ENCODE results near the gene ZBTB18. TPM values are rescaled to one million over a fixed set of nuclear protein-coding genes. Genes with fewer than 3 reads are reported as not detected.

Gene ZBTB18
- total RNA-seq, 2 experiments from 2014 or later: 11.0 to 11.7 TPM

GRCh38 chr1:244021427-244021826, 29.7 kb upstream of the ZBTB18 start:
- H3K27ac Mint-ChIP-seq: no peak overlapping the region
- POLR2A ChIA-PET: no interaction called here
- no peaks in the 10 kb centered on the region for H3K4me1 Mint-ChIP-seq (ENCODE audit: low read depth)
- ATAC-seq (no peak), DNase-seq (no peak)
- CTCF ChIA-PET: no interaction called here
- no peaks in the 10 kb centered on the region for H3K27me3 Mint-ChIP-seq (ENCODE audit: low read depth)
- no peaks in the 10 kb centered on the region for H3K36me3 Mint-ChIP-seq (ENCODE audit: low read depth)
- H3K4me3 Mint-ChIP-seq: no peak overlapping the region
- no peaks in the 10 kb centered on the region for H3K9me3 Mint-ChIP-seq (ENCODE audit: insufficient read depth)

GRCh38 chr1:244022311-244022710, 28.8 kb upstream of the ZBTB18 start:
- Mint-ChIP-seq H3K4me1 (ENCODE audit: low read depth) (no peaks in the 10 kb centered on the region), H3K4me3 (no peak overlapping the region), H3K36me3 (ENCODE audit: low read depth) (no peaks in the 10 kb centered on the region), H3K9me3 (ENCODE audit: insufficient read depth) (no peaks in the 10 kb centered on the region), H3K27ac (no peak overlapping the region), H3K27me3 (ENCODE audit: low read depth) (no peaks in the 10 kb centered on the region)
- no peak for DNase-seq
- ATAC-seq: no peak
- CTCF ChIA-PET: no interaction called here
- POLR2A ChIA-PET: no interaction called here

GRCh38 chr1:244022864-244023440, 28.1 kb upstream of the ZBTB18 start:
- no peak for DNase-seq
- no peaks in the 10 kb centered on the region for H3K9me3 Mint-ChIP-seq (ENCODE audit: insufficient read depth)
- CTCF ChIA-PET: no interaction called here

GRCh38 chr1:244027491-244028145, 23.5 kb upstream of the ZBTB18 start:
- Mint-ChIP-seq H3K9me3 (ENCODE audit: insufficient read depth) (no peaks in the 10 kb centered on the region), H3K4me3 (no peak overlapping the region), H3K4me1 (ENCODE audit: low read depth) (no peaks in the 10 kb centered on the region), H3K27me3 (ENCODE audit: low read depth) (peaks cover 4% of the 10 kb centered on the region), H3K27ac (no peak overlapping the region), H3K36me3 (ENCODE audit: low read depth) (no peaks in the 10 kb centered on the region)
- ATAC-seq (no peak), DNase-seq (no peak)
- POLR2A ChIA-PET: interaction anchor here (0.6 kb wide), 1 partner anchor 289 kb away, joined by 3 read pairs; no protein-coding TSS in a partner anchor
- CTCF ChIA-PET: no interaction called here

More at GRCh38 chr1:244022864-244023440, 28.1 kb upstream of the ZBTB18 start:
- Mint-ChIP-seq H3K4me1 (ENCODE audit: low read depth) (no peaks in the 10 kb centered on the region), H3K27me3 (ENCODE audit: low read depth) (no peaks in the 10 kb centered on the region), H3K4me3 (no peak overlapping the region), H3K36me3 (ENCODE audit: low read depth) (no peaks in the 10 kb centered on the region), H3K27ac (no peak overlapping the region)
- ATAC-seq: no peak
- POLR2A ChIA-PET: no interaction called here

GRCh38 chr1:244028701-244029100, 22.4 kb upstream of the ZBTB18 start:
- Mint-ChIP-seq H3K9me3 (ENCODE audit: insufficient read depth) (no peaks in the 10 kb centered on the region), H3K4me3 (no peak overlapping the region), H3K36me3 (ENCODE audit: low read depth) (no peaks in the 10 kb centered on the region), H3K4me1 (ENCODE audit: low read depth) (no peaks in the 10 kb centered on the region), H3K27ac (no peak overlapping the region), H3K27me3 (ENCODE audit: low read depth) (peaks cover 4% of the 10 kb centered on the region)
- ATAC-seq: no peak
- POLR2A ChIA-PET: no interaction called here
- DNase-seq: no peak
- CTCF ChIA-PET: no interaction called here

- Mint-ChIP-seq H3K27ac (no peak overlapping the region), H3K4me3 (no peak overlapping the region), H3K4me1 (ENCODE audit: low read depth) (no peaks in the 10 kb centered on the region), H3K36me3 (ENCODE audit: low read depth) (no peaks in the 10 kb centered on the region), H3K9me3 (ENCODE audit: insufficient read depth) (no peaks in the 10 kb centered on the region), H3K27me3 (ENCODE audit: low read depth) (peaks cover 4% of the 10 kb centered on the region)
- POLR2A ChIA-PET: no interaction called here
- no peak for ATAC-seq
- CTCF ChIA-PET: no interaction called here
- DNase-seq: no peak
Observed at GRCh38 chr1:244029124-244029523, 22.0 kb upstream of the ZBTB18 start.

- ATAC-seq: no peak
- Mint-ChIP-seq H3K27ac (no peak overlapping the region), H3K27me3 (ENCODE audit: low read depth) (peaks cover 4% of the 10 kb centered on the region), H3K4me1 (ENCODE audit: low read depth) (no peaks in the 10 kb centered on the region), H3K4me3 (no peak overlapping the region), H3K9me3 (ENCODE audit: insufficient read depth) (no peaks in the 10 kb centered on the region), H3K36me3 (ENCODE audit: low read depth) (no peaks in the 10 kb centered on the region)
- DNase-seq: no peak
- CTCF ChIA-PET: no interaction called here
- POLR2A ChIA-PET: no interaction called here
Observed at GRCh38 chr1:244030481-244031040, 20.5 kb upstream of the ZBTB18 start.

- ChIA-PET POLR2A (no interaction called here), CTCF (no interaction called here)
- no peaks in the 10 kb centered on the region for H3K4me1 Mint-ChIP-seq (ENCODE audit: low read depth)
- DNase-seq: no peak
- no peak overlapping the region for H3K27ac Mint-ChIP-seq
- H3K4me3 Mint-ChIP-seq: no peak overlapping the region
- no peak for ATAC-seq
- no peaks in the 10 kb centered on the region for H3K36me3 Mint-ChIP-seq (ENCODE audit: low read depth)
- H3K27me3 Mint-ChIP-seq (ENCODE audit: low read depth): peaks cover 2% of the 10 kb centered on the region
- no peaks in the 10 kb centered on the region for H3K9me3 Mint-ChIP-seq (ENCODE audit: insufficient read depth)
Observed at GRCh38 chr1:244035358-244035757, 15.7 kb upstream of the ZBTB18 start.

- CTCF ChIA-PET: no interaction called here
- Mint-ChIP-seq H3K27me3 (ENCODE audit: low read depth) (peaks cover 2% of the 10 kb centered on the region), H3K27ac (no peak overlapping the region), H3K4me1 (ENCODE audit: low read depth) (no peaks in the 10 kb centered on the region), H3K36me3 (ENCODE audit: low read depth) (no peaks in the 10 kb centered on the region), H3K4me3 (no peak overlapping the region), H3K9me3 (ENCODE audit: insufficient read depth) (no peaks in the 10 kb centered on the region)
- ATAC-seq (no peak), DNase-seq (no peak)
- POLR2A ChIA-PET: interaction anchor here (1.9 kb wide), 1 partner anchor 11 kb away, joined by 4 read pairs; no protein-coding TSS in a partner anchor
Observed at GRCh38 chr1:244037252-244037651, 13.8 kb upstream of the ZBTB18 start.

- Mint-ChIP-seq H3K27ac (no peak overlapping the region), H3K4me1 (ENCODE audit: low read depth) (peaks cover 4% of the 10 kb centered on the region), H3K27me3 (ENCODE audit: low read depth) (peaks cover 2% of the 10 kb centered on the region), H3K36me3 (ENCODE audit: low read depth) (no peaks in the 10 kb centered on the region), H3K4me3 (no peak overlapping the region), H3K9me3 (ENCODE audit: insufficient read depth) (no peaks in the 10 kb centered on the region)
- DNase-seq (no peak), ATAC-seq (no peak)
- ChIA-PET POLR2A (no interaction called here), CTCF (no interaction called here)
Observed at GRCh38 chr1:244041466-244042120, 9.5 kb upstream of the ZBTB18 start.

- Mint-ChIP-seq H3K27me3 (ENCODE audit: low read depth) (peaks cover 2% of the 10 kb centered on the region), H3K36me3 (ENCODE audit: low read depth) (no peaks in the 10 kb centered on the region), H3K4me1 (ENCODE audit: low read depth) (peaks cover 11% of the 10 kb centered on the region), H3K4me3 (no peak overlapping the region), H3K27ac (no peak overlapping the region), H3K9me3 (ENCODE audit: insufficient read depth) (no peaks in the 10 kb centered on the region)
- ChIA-PET POLR2A (no interaction called here), CTCF (no interaction called here)
- ATAC-seq: no peak
- no peak for DNase-seq
Observed at GRCh38 chr1:244042293-244042692, 8.8 kb upstream of the ZBTB18 start.

GRCh38 chr1:244044423-244044822, 6.7 kb upstream of the ZBTB18 start:
- Mint-ChIP-seq H3K27me3 (ENCODE audit: low read depth) (no peaks in the 10 kb centered on the region), H3K27ac (no peak overlapping the region), H3K4me1 (ENCODE audit: low read depth) (peaks cover 13% of the 10 kb centered on the region), H3K9me3 (ENCODE audit: insufficient read depth) (no peaks in the 10 kb centered on the region), H3K36me3 (ENCODE audit: low read depth) (peaks cover under 1% of the 10 kb centered on the region), H3K4me3 (no peak overlapping the region)
- POLR2A ChIA-PET: no interaction called here
- CTCF ChIA-PET: no interaction called here
- DNase-seq: no peak
- no peak for ATAC-seq
